Measurements from ENCODE around the gene COMP.

COMP gene

GRCh38 chr19:18782559-18783225 lies 8.4 kb downstream of the COMP start:
- DNase-seq = no peak

GRCh38 chr19:18781885-18782527 lies 9.1 kb downstream of the COMP start:
- DNase-seq = no peak

GRCh38 chr19:18781047-18781600 lies 10.0 kb downstream of the COMP start:
- DNase-seq = no peak

- DNase-seq = no peak
Observed at GRCh38 chr19:18780631-18781030, 10.5 kb downstream of the COMP start.

GRCh38 chr19:18780081-18780480 lies 11.0 kb downstream of the COMP start:
- DNase-seq = no peak

- no peak for DNase-seq
Observed at GRCh38 chr19:18778826-18779495, 12.1 kb downstream of the COMP start.

- no peak for DNase-seq
Observed at GRCh38 chr19:18778076-18778389, 13.1 kb downstream of the COMP start.

- DNase-seq = no peak
Observed at GRCh38 chr19:18777301-18778075, 13.6 kb downstream of the COMP start.

GRCh38 chr19:18776736-18777135 lies 14.4 kb downstream of the COMP start:
- DNase-seq = no peak

GRCh38 chr19:18776288-18776594 lies 14.9 kb downstream of the COMP start:
- no peak for DNase-seq

GRCh38 chr19:18775586-18776287 lies 15.4 kb downstream of the COMP start:
- DNase-seq = no peak

GRCh38 chr19:18774782-18775444 lies 16.2 kb downstream of the COMP start:
- no peak for DNase-seq

GRCh38 chr19:18774107-18774506 lies 17.0 kb downstream of the COMP start:
- no peak for DNase-seq

GRCh38 chr19:18773682-18774081 lies 17.4 kb downstream of the COMP start:
- no peak for DNase-seq

- no peak for DNase-seq
Observed at GRCh38 chr19:18772620-18773587, 18.2 kb downstream of the COMP start.

GRCh38 chr19:18771328-18772242 lies 19.5 kb downstream of the COMP start:
- no peak for DNase-seq

GRCh38 chr19:18770663-18771327 lies 20.3 kb downstream of the COMP start:
- no peak for DNase-seq

- no peak for DNase-seq
Observed at GRCh38 chr19:18769989-18770528, 21.0 kb downstream of the COMP start.

Measured in DMS79 (cell line).